ENCODE results near the gene MND1.

The MND1 gene

DNA sequence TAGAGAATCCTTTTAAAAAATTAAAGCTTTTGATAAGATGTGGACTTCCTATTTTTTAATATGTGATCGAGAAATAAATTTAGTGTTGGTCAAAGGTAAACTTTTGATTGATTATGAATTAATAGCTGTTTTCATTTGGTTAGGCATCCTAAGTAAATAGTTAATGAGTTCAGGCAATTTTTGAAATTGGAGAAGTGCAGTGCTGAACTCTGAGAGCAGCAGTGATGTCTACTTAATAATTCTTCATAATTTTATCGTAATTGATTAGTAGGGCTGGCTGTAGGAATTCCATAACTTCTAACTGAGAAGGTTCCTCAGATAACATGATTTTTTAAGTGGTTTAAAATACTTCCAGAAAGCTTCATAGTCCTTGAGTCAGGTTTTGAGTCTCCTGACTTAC, 1.5 kb downstream of the MND1 start:
- DNase-seq (ENCODE audit: low read depth, low spot score), result no peak

DNA sequence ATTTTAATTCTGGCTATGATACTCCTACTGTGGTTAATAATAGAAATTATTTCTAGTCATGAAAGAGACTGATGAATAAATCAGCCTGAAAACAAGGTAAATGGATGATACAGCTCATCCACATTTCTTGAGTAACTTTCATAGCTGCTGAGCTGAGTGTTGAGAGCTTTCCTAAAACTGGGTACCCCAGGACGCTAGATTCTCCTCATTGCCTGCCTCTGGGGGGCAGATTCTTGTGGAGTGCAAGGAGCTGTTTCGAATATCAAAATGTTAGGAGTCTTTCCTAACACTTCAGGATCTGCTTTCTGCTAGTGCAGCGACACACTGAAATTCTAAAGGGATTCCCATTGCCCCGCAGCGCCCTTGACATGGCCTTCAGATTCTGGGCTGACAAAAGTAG, 2.1 kb downstream of the MND1 start:
- no peak for DNase-seq (ENCODE audit: low read depth, low spot score)

DNA sequence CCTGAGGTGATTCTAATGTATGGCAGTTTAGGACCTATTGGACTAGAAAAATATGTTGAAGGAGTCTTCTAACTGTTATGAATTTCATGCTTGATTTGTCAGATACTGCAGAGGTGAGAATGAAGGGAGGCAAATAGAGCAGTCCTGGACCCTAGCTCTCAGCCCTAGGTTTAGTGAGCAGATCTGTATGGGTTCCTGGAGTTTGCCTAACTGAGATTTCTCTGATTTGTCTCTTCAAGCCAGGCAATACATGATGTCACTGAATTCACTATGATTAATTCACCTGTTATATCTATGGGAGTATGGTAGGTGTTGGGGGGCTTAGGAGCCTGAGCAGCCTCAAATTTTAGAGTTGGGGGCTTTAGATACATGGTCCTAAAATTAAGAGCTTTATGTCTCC, 2.6 kb downstream of the MND1 start:
- no peak for DNase-seq (ENCODE audit: low read depth, low spot score)

DNA sequence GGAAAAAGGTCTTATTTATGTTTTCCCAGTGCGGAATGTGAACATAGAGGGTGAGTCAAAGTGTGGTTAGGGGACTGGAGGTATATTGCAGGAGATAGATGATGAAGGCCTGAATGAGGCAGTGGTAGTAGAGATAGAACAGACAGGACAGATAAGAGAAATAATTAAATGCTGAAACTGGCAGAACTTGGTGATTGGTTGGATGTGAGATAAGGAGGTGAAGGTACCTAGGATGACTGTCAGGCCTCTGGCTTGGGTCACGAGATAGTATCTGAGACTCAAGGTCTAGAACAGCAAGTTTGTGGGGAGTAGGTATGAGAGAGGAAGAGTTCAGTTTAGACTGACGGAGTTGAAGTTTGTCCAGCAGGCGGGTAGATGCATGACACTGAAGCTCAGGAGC, 3.5 kb downstream of the MND1 start:
- DNase-seq (ENCODE audit: low read depth, low spot score), result no peak

DNA sequence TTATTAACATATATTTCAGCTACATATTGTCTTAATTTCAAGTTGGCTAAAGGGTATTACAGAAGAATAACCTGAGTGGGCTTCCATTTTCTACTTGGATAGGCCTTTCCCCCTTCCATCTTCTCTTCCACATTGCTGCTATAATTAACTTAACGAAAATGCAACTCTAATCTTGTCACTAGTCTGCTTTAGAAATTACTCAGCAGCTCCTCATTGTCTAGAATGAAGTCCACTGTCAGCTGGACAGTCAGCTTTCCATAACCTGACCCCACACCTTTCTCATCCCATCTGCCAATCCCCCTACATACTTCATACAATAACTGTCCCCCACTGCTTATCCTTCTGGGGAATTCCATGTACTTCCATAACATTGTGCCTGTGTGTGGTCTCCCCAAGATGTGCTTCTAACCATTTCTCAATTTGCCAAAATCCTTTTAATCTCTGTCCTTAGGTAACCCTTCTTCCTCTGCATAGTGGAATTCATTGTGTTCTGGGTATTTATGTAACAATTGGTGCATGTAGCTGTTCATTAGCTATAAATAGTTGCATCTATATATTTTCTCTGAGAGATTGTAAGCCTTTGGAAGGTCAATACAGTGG, 4.8 kb downstream of the MND1 start:
- no peak for DNase-seq (ENCODE audit: low read depth, low spot score)

DNA sequence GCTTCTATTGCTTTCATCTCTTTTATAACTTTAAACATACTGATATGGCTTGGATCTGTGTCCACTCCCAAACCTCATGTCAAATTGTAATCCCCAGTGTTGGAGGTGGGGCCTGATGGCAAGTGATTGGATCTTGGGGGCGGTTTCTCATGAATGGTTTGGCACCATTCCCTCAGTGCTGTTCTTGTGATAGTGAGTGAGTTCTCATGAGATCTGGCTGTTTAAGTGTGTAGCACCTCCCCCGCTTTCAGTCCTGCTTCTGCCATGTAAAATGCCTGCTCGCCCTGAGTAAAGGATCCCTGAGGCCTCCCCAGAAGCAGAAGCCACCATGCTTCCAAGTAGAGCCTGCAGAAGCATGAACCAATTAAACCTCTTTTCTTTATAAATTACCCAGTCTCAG, 17.7 kb downstream of the MND1 start:
- DNase-seq (ENCODE audit: low read depth, low spot score), result no peak

DNA sequence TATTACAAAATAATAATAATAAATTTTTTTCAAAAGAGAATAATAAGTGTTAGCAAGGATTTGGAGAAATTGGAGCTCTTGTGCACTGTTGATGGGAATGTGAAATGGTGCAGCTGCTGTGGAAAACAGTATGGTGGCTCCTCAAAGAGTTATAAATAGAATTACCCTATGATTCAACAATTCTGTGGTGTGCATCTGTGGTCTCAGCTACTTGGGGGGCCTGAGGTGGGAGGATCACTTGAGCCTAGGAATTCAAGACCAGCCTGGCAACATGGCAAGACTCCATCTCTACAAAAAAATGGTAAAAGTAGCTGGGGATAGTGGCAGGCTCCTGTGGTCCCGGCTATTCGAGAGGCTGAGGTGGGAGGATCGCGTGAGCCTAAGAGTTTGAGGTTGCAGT, 19.6 kb downstream of the MND1 start:
- DNase-seq (ENCODE audit: low read depth, low spot score), result no peak

DNA sequence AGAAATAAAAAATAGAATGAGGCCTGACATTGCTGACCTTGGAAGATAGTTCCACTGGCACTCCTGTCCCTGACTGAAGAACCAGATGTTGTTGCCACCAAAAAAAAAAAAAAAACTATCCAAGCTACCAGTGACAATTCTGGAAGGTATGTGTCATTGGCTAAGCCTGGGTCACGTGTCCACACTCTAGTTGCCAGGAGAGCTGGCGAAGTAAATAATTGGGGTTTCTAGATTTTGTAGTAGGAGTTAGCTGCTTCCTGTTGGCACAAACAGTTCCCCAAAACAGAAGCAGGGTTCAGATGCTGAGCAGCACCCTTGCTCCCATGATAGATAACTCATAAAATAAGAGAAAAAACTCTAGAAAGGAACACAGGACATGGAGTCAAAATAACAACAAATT, 20.5 kb downstream of the MND1 start:
- no peak for DNase-seq (ENCODE audit: low read depth, low spot score)

DNA sequence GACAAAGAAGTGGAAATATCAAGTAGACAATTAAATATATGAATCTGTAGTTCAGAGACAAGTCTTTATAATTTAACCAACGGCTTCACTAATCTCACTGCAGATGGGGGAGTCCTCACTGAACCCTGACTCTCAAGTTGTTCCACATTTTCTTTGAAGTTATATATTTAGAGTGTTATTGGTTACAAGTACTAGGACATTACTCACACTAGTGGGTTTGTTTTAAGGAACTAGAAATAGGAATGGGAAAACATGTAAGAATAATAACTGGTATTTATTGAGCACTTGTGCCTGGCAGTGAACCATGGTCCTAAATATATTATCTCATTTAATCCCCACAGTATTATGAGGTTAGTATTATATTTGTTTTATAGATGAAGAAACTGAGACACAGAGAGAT, 22.0 kb downstream of the MND1 start:
- DNase-seq (ENCODE audit: low read depth, low spot score), result no peak

DNA sequence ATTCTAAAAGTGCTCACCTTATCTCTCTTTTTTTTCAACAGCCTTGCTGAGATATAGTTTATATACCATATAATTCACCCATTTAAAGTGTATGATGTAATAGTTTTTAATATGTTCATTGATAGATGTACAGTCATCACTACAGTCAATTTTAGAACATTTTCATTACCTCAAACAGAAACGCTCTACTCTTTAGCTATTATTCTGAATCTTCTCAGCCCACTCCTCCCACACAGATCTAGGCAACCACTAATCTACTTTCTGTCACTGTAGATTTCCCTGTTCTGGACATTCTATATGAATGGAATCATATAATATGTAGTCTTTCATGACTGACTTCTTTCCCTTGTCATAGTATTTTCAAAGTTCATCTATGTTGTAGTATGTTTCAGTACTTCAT, 22.6 kb downstream of the MND1 start:
- no peak for DNase-seq (ENCODE audit: low read depth, low spot score)

DNA sequence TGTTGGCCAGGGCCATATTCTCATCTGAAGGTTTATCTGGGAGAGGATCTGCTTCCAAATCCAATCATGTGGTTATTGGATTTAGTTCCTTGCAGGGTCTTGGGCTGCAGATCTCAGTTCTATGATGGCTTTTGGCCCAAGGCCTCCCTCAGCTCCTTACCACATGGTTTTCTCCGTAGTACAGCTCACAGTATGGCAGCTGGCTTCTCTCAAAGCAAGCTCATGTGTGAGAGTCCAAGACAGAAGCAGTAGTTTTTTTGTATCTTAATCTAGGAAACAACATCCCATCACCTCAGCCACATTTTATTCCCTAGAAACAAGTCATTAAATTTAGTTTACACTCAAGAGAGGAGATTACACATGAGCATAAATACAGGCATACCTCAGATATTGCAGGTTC, 24.5 kb downstream of the MND1 start:
- no peak for DNase-seq (ENCODE audit: low read depth, low spot score)

DNA sequence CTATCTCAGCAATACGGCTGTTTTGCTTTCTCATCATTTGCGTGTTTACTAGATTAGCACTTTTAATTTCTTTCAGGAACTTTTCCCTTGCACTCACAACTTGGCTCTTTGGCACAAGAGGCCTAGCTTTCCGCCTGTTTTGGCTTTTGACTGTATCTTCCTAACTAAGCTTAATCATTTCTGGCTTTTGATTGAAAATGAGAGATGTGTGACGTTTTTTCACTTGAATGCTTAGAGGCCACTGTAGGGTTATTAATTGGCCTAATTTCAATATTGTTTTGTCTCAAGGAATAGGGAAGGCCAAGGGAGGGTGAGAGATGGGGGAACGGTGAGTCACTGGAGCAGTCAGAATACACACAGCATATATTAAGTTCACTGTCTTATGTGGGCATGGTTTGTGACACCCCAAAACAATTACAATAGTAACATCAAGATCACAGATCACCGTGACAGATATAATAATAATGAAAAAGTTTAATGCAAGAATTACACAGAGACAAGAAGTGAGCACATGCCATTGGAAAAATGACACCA, 27.3 kb downstream of the MND1 start:
- DNase-seq (ENCODE audit: low read depth, low spot score), result no peak

DNA sequence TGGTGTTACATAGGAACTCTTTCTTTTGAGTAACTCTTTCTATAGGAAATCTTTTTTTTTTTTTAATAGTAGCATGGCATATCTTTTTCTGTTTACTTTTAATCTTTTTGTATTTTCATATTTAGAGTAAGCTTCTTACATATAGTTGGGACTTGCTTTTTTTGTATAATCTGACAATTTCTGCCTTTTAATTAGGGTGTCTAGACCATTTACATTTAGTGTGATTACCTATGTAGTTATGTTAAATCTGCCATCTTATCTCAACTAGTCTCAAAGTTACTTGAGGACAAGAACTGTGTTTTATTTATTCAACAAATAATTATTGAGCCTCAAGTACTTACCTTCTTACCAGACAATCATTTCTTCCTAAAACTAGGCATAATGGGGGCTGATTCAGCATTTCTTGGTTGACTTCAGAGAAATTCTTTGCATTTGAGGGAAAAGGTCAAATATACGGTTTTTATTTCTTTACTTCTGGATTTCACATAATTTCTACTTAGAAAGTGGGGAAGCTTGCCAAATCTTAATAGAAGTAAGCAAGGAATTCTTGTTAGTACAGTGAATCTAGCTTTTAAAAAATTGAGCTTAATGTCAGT, 28.6 kb downstream of the MND1 start:
- no peak for DNase-seq (ENCODE audit: low read depth, low spot score)

DNA sequence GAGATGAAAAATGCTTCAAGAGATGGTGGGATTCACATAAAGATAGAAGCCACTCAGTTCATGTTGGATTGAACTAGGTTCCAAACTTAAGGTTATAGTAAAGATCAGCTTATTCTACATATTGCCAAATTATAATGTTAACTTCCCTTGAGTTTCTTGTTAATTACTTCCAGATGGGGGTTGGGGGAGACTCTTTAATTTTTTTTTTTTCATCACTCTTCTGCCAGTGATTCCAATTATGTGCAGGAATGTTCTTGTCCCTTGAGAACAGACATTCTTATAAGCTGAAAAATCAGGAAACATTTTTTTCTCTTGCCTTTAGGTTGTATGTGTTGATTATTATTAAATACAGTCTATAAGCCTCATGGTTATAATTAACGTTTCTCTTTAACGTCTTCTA, 30.0 kb downstream of the MND1 start:
- no peak for DNase-seq (ENCODE audit: low read depth, low spot score)

DNA sequence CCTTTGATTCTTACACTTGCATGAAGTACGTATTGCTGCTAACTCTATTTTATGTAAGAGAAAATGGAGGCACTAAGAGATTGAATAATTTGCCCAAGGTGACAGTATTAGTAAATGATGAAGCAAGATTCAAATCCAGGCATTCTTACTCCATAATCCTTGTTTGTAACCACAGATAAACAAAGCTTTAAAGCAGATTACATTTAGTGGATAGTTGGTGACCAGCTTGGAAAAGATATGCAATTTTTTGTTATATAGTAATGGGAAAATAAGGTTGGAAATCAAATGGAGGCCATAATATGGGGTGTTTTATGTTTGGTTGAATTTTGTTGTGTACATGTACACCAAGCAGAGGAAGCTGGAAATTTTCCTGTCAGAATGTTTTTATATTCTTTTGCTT, 30.8 kb downstream of the MND1 start:
- DNase-seq (ENCODE audit: low read depth, low spot score), result no peak

DNA sequence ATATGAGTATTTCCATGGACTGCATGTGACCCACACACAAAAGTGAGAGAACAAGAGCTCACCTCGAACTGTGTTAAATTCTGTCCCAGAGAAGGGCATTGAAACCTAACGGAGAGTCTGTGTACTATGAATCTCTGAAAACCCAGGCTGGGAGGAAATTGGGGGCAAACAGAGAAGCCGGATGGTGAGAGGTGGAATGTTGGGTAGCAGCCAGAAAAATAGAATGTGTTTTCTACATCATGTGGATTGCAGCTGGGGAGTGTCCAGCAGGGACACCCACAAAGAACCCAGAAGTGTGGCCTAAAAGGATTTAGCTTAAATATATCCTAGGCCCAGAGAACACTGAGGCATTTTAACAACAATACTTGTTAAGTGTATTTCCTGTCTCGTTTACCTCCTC, 38.6 kb downstream of the MND1 start:
- DNase-seq (ENCODE audit: low read depth, low spot score), result no peak

DNA sequence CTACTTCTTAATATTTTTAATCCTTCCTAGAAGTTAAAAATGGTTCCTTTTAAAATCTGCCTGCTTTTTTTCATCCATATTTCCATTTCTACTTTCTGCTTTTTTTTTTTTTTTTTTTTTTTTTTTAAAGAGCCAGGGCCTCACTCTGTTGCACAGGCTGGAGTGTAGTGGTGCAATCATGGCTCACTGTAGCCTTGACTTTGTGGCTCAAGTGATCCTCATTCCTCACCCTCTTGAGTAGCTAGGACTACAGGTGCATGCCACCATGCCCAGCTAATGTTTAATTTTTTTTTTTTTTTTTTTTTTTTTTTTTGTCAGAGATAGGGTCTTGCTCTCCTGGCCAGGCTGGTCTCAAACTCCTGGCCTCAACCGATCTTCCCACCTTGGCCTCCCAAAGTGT, 39.7 kb downstream of the MND1 start:
- DNase-seq (ENCODE audit: low read depth, low spot score), result no peak

DNA sequence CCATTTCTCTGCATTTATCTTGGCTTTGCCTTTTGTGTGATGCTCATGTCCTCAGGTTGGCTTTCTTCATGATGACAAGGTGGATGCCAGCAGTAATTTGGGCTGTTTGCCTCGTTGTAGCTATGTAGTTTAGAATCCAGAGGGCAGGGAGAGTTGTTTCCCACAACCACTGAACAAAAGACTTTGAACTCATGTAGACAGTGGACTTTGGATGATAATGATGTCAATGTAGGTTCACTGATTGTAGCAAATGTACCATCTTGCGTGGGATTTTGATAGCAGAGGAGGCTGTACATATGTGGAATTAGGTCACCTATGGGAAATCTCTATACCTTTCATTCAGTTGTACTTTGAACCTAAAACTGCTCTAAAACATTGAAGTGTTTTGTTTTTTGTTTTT, 41.3 kb downstream of the MND1 start:
- no peak for DNase-seq (ENCODE audit: low read depth, low spot score)

DNA sequence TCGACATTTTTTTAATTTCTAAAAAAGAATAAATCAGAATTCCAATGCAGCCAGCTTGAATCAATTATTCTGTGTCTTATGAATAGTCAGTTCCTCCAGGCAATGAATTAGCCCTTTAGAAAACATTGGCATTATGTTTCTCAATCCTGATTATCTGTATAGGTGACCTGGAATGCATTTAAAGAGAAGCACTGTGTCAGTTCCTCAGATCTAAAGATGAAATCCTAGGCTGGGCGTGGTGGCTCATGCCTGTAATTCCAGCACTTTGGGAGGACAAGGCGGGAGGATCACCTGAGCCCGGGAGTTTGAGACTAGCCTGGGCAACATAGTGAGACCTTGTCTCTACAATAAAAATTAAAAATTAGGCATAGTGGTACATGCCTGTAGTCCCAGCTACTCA, 43.5 kb downstream of the MND1 start:
- no peak for DNase-seq (ENCODE audit: low read depth, low spot score)

DNA sequence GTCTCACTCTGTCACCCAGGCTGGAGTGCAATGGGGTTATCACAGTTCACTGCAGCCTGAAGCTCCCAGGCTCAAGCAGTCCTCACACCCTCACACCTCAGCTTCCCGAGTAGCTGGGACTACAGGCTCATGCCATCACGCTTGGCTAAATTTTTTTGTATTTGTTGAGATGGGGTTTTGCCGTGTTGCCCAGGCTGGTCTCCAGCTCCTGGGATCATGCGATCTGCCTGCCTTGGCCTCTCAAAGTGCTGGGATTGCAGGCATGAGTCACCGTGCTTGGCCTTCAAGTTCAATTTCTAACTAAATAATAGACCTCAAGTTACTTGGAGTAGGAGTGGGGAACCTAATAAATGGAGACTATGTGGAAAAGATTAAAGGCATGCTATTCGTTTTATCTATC, 48.9 kb downstream of the MND1 start:
- no peak for DNase-seq (ENCODE audit: low read depth, low spot score)

DNA sequence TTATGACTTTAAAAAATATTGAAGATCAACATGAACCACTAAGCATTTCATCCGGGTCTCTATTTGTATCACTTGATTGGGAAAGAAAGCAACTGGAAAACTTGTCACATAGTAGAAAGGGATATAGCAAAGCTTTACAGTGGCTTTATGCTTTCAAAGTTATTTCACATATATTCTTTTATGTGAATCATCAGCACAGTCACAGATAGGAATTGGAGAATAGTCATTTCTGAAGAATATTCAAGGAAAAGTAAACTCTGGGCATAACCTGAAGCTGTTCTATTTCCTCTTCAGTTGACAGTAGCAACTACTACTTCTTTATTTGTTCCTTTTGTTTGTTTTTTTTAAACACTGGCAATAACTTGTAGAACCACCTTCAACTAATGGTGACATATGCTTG, 50.5 kb downstream of the MND1 start:
- no peak for DNase-seq (ENCODE audit: low read depth, low spot score)

DNA sequence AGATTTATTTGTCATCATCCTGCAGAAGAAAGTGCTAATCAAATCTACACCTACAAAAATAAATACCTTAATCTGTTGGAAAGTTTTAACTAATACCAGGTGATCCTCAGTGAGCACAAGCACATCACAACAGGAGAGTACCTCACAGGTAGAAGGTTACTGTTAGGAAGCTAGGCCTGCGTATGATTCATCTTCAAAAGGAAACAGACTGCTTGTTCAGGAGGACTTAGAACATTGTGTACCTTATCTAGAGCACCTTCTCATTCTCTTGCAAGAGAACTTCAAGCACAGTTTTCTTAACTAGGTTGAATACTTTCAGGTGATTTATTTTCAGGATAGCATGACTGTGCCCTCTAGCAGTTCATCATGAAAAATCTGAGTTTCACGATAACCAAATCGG, 54.2 kb downstream of the MND1 start:
- no peak for DNase-seq (ENCODE audit: low read depth, low spot score)

DNA sequence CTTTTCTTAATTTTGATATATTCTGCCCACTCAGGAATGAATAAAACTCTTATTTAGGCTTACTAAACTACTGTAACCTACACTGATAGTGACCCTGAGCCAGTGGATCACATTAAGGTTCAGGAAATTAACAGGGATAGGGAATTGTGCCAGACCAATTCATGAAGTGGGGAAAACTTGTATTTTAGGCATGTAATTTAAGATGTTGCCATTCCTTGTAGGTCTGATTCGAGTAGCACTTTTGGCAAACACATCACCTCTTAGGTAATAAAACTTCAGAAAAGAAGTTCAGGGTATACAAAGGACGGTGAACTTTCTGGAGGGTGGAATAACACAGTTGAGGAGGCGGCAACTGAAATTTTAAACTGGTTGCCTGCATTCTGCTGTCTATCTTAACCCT, 54.9 kb downstream of the MND1 start:
- no peak for DNase-seq (ENCODE audit: low read depth, low spot score)

DNA sequence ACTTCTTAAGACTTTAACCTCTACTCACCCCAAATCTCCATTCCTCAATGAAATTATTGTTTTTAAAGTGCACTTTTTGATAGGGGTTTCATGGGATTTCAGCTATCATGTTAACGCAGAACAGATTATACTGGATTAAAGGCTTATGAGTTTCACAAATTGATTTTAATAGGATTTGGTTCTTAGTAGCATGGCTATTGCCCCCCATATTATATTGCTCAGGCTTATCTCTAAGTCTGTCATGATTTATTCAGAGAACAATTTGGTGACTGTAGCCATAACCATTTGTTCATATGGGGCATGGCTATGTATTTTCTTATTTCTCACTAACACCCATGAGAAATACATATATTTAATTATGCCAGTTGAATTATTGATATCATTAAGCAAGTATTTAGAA, 57.0 kb downstream of the MND1 start:
- DNase-seq (ENCODE audit: low read depth, low spot score), result no peak

Data from activated naive CD8-positive, alpha-beta T cell treated with anti-CD3 and anti-CD28 coated beads, Interleukin-2, amount 50 U/mL, for 16 hours (primary cell).